Measurements from ENCODE around the gene SMG6.

The SMG6 gene

GRCh38 chr17:2194889-2195335 is 108.7 kb downstream of the SMG6 start:
- CTCF ChIA-PET: interaction anchor here (0.8 kb wide), 1 partner anchor 22 kb away, joined by 3 read pairs; no protein-coding TSS in a partner anchor
- no peak for DNase-seq (ENCODE audit: low spot score)
- POLR2A ChIA-PET (ENCODE audit: low non-redundant PET): no interaction called here
- TF ChIP-seq, protein P1, sequence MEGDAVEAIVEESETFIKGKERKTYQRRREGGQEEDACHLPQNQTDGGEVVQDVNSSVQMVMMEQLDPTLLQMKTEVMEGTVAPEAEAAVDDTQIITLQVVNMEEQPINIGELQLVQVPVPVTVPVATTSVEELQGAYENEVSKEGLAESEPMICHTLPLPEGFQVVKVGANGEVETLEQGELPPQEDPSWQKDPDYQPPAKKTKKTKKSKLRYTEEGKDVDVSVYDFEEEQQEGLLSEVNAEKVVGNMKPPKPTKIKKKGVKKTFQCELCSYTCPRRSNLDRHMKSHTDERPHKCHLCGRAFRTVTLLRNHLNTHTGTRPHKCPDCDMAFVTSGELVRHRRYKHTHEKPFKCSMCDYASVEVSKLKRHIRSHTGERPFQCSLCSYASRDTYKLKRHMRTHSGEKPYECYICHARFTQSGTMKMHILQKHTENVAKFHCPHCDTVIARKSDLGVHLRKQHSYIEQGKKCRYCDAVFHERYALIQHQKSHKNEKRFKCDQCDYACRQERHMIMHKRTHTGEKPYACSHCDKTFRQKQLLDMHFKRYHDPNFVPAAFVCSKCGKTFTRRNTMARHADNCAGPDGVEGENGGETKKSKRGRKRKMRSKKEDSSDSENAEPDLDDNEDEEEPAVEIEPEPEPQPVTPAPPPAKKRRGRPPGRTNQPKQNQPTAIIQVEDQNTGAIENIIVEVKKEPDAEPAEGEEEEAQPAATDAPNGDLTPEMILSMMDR (conservative IDR thresholded peaks at IDR 0.05; ENCODE audit: low read depth): no peak
- no peak overlapping the region for H3K27ac ChIP-seq

DNA sequence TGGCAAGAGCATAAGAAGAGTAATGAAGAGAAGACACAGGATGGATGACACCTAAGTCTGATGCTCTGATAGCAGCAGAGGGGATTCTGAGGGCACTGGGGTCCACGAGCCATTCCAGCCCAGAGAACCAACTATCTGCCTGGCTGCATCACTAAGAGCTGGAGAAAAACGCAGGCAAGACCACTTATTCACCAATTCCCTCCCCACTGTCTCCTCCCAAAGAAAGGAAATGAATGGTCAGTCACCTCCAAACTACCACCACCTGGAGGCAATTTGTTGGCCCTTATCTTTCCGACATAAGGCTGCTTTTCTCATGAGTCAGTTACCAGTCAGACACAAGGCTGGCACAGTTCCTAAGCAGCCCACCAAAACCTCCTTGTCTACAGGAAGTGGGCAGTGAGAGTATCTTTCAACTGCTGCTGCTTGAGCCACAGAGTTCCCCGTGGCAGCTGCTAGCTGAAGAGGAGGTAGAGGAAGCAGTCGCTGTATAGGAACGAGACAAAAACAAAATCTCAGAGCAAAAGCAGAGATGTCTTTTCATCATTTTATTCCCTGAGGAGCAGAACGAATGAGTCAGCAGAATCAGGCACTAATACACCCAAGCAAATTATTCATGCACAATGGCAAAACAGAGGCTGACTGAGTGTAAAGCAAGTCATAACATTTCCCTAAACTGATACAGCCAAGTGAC is 111.1 kb downstream of the SMG6 start:
- peak; percentile 68 for DNase-seq (ENCODE audit: low spot score)
- peak overlapping the region; percentile 90 for H3K27ac ChIP-seq
- POLR2A ChIA-PET (ENCODE audit: low non-redundant PET): no interaction called here
- CTCF ChIA-PET: interaction anchor here (1.2 kb wide), 1 partner anchor 42 kb away, joined by 4 read pairs; no protein-coding TSS in a partner anchor
- TF ChIP-seq, protein P1 (conservative IDR thresholded peaks at IDR 0.05; ENCODE audit: low read depth): no peak

DNA sequence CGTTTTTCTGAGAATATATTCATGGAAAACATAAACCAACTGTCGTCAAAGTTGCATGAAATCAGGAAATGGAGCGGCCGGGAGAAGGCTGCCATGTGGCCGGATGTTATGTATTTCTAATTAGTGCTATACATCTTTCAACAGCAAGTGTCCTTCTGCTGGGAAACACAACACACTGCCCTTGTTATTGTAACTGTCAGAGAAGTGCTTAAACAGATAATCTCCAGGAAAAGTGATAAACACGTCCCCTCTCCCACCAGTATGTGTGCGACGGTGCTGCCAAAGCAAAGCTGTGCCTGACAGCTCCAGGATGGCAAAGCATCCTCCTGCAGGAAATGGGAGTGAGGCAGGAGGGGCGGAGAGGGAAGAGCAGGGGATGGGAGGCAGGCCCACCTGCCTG is 111.8 kb downstream of the SMG6 start:
- DNase-seq (ENCODE audit: low spot score): no peak
- peak overlapping the region; percentile 90 for H3K27ac ChIP-seq
- ChIA-PET CTCF (interaction anchor here (1.2 kb wide), 1 partner anchor 42 kb away, joined by 4 read pairs; no protein-coding TSS in a partner anchor), POLR2A (ENCODE audit: low non-redundant PET) (no interaction called here)
- TF ChIP-seq, protein P1 (conservative IDR thresholded peaks at IDR 0.05; ENCODE audit: low read depth): no peak

GRCh38 chr17:2191227-2191626 is 112.4 kb downstream of the SMG6 start:
- no peak for DNase-seq (ENCODE audit: low spot score)
- H3K27ac ChIP-seq: 0 out of 2 replicates have a peak overlapping the region, but pooled peaks have one; percentile 27
- CTCF ChIA-PET: interaction anchor here (1.2 kb wide), 1 partner anchor 41 kb away, joined by 4 read pairs; no protein-coding TSS in a partner anchor
- TF ChIP-seq, protein P1 (conservative IDR thresholded peaks at IDR 0.05; ENCODE audit: low read depth): no peak
- POLR2A ChIA-PET (ENCODE audit: low non-redundant PET): no interaction called here

DNA sequence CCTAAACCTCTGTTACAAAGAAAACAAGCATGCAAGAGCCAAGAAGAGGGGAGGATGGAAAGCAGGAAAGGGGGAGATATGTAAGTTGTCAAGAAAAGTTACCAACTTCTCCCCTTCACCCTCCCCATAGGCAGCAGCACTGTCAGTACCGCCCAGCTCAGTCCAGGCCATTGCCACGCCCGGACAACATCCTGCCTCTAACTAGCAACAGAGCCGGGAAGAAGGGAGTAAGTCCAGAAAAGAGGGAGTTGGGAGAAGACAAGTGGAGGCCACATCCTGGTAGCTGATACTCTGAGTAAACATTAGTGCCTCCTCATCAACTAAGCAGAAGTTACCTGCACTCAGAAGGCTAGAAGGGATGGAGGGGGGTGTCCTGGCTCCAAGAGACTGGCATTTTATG is 113.6 kb downstream of the SMG6 start:
- DNase-seq (ENCODE audit: low spot score): no peak
- TF ChIP-seq, protein P1 (conservative IDR thresholded peaks at IDR 0.05; ENCODE audit: low read depth): no peak
- ChIA-PET POLR2A (ENCODE audit: low non-redundant PET) (no interaction called here), CTCF (interaction anchor here (0.8 to 1.4 kb wide), 2 partner anchors 55 to 134 kb away, joined by 3 read pairs; no protein-coding TSS in a partner anchor)
- peak overlapping the region; percentile 67 for H3K27ac ChIP-seq

GRCh38 chr17:2188971-2189630 is 114.5 kb downstream of the SMG6 start:
- DNase-seq (ENCODE audit: low spot score): no peak
- ChIA-PET POLR2A (ENCODE audit: low non-redundant PET) (no interaction called here), CTCF (interaction anchor here (0.7 to 1.4 kb wide), 2 partner anchors 24 to 56 kb away, joined by 3 to 8 read pairs; no protein-coding TSS in a partner anchor)
- TF ChIP-seq, protein P1 (conservative IDR thresholded peaks at IDR 0.05; ENCODE audit: low read depth): no peak
- peak overlapping the region; percentile 67 for H3K27ac ChIP-seq
